Ascending aorta (tissue), 2 donors: Measurements from ENCODE around the gene ZNF626. TPM values are rescaled to one million over a fixed set of nuclear protein-coding genes. Genes with fewer than 3 reads are reported as not detected.
"Not testable (repeated sequence)": the region's sequence is repeated elsewhere in the genome, so short reads cannot be mapped to it uniquely, and the experiment has no call there.

Experiments
- DNase-seq, 2 donors: peaks; one replicate each; pipeline ENCODE4 v3.0.0-alpha.2; 2019; ENCODE audit warnings: low spot score in 2 of 2
- H3K27ac ChIP-seq, 2 donors: fragments of 200-600 bp; sonication (generic); one replicate each; pipeline ENCODE4 v1.5.1; 2016 to 2017; ENCODE audit warnings: mild to moderate bottlenecking in 1 of 2
- H3K27me3 ChIP-seq: fragments of 200-600 bp; sonication (generic); one replicate; pipeline ENCODE4 v1.5.1; 2017
- H3K36me3 ChIP-seq, 2 donors: fragments of 200-600 bp; sonication (generic); one replicate each; pipeline ENCODE4 v1.5.1; 2016
- H3K4me1 ChIP-seq, 2 donors: fragments of 200-600 bp; sonication (generic); one replicate each; pipeline ENCODE4 v1.5.1; 2016 to 2017; ENCODE audit warnings: mild to moderate bottlenecking in 1 of 2
- H3K4me3 ChIP-seq, 2 donors: fragments of 200-600 bp; sonication (generic); one replicate each; pipeline ENCODE4 v1.5.1; 2016 to 2017; ENCODE audit warnings: mild to moderate bottlenecking in 1 of 2
- H3K9me3 ChIP-seq, 2 donors: fragments of 200-600 bp; sonication (generic); one replicate each; pipeline ENCODE4 v1.5.1; 2016
- intact Hi-C: fragments of 100-400 bp; cut with DNase I; formaldehyde crosslinking; loops from one replicate; pipeline ENCODE4 v1.15.1; 2023
- total RNA-seq: library from RNA; depleted of rRNA; stranded (reverse); fragments of >200 nt; gene quantifications from one replicate; pipeline ENCODE4 v1.1.0, GENCODE V29; 2016
- TF ChIP-seq, protein P1 (sequence below), 3 experiments: fragments of 200-600 bp in 2 of 3; fragments of 450-650 bp in 1 of 3; sonication (generic) in 2 of 3; IDR thresholded peaks; one replicate each; pipeline ENCODE4 v1.5.1; 2016 to 2019; ENCODE audit warnings: antibody characterized with exemption in 3 of 3, mild to moderate bottlenecking in 1 of 3, moderate library complexity in 1 of 3

Gene ZNF626
- total RNA-seq, result 2.8 TPM

DNA sequence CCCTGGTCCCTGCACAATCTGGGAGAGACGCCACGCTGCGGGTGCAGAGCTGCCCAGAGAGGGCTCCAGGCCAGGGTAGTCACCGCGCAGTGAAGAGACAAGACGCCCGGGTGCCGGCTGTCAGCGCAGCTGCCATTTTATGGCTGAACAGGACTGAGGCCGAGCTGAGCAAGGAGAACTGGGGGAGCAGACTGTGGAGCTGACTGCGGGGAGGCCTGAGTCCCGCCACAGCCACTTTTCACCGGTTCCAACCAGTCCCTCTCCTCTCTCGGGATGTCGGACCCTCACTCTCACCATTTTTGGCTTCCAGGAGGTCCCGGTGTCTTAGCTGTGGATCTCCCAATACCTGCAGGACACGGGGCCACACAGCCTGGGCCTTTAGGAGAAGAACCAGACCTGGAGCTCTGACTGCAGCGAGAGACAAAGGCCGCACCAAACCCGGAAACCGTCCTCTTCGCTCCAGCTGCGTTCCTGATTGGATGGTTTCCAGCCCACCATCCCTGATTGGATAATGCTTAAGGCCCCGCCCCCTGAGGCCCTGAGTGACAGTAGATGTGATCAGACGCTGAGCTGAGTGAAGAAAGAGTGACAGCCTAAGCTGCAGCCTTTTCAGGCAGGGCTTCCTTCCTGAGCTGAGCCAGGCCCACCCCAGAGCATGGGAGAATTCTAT, at the start of gene ZNF626:
TSS of gene ZNF626 (minus strand) at position 422 of the 670 bp plus-strand sequence. CDS start at position 297, 125 bp downstream.
- Histone ChIP-seq H3K4me3 (peak within 1 kb of the TSS; percentile 65 to 81), H3K27ac (peak within 1 kb of the TSS; percentile 72 to 82), H3K27me3 (no peaks in the 10 kb centered on the region), H3K36me3 (peaks cover 11 to 37% of the 10 kb centered on the region in 2 donors), H3K9me3 (peaks cover 0 to 37% of the 10 kb centered on the region in 2 donors), H3K4me1 (peaks cover 0 to 14% of the 10 kb centered on the region in 2 donors)
- peak; percentile 93 to 98 for DNase-seq
- TF ChIP-seq, protein P1, sequence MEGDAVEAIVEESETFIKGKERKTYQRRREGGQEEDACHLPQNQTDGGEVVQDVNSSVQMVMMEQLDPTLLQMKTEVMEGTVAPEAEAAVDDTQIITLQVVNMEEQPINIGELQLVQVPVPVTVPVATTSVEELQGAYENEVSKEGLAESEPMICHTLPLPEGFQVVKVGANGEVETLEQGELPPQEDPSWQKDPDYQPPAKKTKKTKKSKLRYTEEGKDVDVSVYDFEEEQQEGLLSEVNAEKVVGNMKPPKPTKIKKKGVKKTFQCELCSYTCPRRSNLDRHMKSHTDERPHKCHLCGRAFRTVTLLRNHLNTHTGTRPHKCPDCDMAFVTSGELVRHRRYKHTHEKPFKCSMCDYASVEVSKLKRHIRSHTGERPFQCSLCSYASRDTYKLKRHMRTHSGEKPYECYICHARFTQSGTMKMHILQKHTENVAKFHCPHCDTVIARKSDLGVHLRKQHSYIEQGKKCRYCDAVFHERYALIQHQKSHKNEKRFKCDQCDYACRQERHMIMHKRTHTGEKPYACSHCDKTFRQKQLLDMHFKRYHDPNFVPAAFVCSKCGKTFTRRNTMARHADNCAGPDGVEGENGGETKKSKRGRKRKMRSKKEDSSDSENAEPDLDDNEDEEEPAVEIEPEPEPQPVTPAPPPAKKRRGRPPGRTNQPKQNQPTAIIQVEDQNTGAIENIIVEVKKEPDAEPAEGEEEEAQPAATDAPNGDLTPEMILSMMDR (IDR thresholded peaks at IDR 0.05), result no peak
- intact Hi-C loops, result loop anchor here (2.0 to 10.0 kb wide), 6 partner anchors 96 to 844 kb away; partner anchors contain the start of genes ZNF429, ZNF430, ZNF66 and ZNF737

DNA sequence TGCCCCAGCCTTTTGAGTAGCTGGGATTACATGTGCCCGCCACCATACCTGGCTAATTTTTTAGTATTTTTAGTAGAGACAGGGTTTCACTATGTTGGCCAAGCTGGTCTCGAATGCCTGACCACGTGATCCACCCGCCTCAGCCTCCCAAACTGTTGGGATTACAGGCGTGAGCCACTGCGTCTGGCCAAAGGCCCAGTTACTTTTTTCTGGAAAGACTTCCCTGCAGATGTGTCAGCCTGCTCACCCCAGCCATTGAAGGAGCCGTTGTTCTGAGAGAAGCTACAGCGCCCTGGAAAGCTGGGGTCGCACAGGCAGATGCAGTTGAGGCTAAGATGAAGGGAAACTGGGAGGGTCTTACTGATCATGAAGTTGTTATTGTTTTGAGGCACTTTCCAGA, 7.9 kb upstream of the ZNF626 start:
- Histone ChIP-seq H3K27ac (no peak overlapping the region), H3K36me3 (no peaks in the 10 kb centered on the region), H3K27me3 (no peaks in the 10 kb centered on the region), H3K4me3 (no peak overlapping the region), H3K4me1 (peaks cover 0 to 3% of the 10 kb centered on the region in 2 donors), H3K9me3 (no peaks in the 10 kb centered on the region)
- intact Hi-C loops, result loop anchor here (10.0 kb wide), 2 partner anchors 356 to 836 kb away; partner anchors contain the start of genes ZNF429 and ZNF430
- no peak for DNase-seq
- TF ChIP-seq, protein P1 (IDR thresholded peaks at IDR 0.05), result no peak

DNA sequence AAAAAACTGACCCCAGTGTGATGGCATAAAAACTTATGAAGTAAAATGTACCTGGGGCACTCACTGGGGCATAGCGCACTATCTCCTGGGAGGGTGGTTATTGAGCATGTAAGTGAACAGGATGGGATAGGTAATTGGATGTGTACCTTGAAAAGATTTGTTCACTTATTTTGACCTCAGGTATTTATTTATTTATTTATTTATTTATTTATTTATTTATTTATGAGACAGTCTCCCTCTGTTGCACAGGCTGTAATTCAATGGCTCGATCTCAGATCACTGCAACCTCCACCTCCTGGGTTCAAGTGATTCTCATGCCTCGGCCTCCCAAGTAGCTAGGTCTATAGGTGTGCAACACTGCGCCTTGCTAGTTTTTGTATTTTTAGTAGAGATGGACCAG, 5.9 kb upstream of the ZNF626 start:
- no peaks in the 10 kb centered on the region for H3K27me3 ChIP-seq
- no peaks in the 10 kb centered on the region for H3K36me3 ChIP-seq
- TF ChIP-seq, protein P1 (IDR thresholded peaks at IDR 0.05), result no peak
- H3K4me3 ChIP-seq, result no peak overlapping the region
- H3K9me3 ChIP-seq, result no peaks in the 10 kb centered on the region
- H3K27ac ChIP-seq, result no peak overlapping the region
- DNase-seq, result no peak
- peaks cover 0 to 3% of the 10 kb centered on the region in 2 donors for H3K4me1 ChIP-seq
- intact Hi-C loops, result loop anchor here (10.0 kb wide), 2 partner anchors 358 to 838 kb away; partner anchors contain the start of genes ZNF429 and ZNF430

DNA sequence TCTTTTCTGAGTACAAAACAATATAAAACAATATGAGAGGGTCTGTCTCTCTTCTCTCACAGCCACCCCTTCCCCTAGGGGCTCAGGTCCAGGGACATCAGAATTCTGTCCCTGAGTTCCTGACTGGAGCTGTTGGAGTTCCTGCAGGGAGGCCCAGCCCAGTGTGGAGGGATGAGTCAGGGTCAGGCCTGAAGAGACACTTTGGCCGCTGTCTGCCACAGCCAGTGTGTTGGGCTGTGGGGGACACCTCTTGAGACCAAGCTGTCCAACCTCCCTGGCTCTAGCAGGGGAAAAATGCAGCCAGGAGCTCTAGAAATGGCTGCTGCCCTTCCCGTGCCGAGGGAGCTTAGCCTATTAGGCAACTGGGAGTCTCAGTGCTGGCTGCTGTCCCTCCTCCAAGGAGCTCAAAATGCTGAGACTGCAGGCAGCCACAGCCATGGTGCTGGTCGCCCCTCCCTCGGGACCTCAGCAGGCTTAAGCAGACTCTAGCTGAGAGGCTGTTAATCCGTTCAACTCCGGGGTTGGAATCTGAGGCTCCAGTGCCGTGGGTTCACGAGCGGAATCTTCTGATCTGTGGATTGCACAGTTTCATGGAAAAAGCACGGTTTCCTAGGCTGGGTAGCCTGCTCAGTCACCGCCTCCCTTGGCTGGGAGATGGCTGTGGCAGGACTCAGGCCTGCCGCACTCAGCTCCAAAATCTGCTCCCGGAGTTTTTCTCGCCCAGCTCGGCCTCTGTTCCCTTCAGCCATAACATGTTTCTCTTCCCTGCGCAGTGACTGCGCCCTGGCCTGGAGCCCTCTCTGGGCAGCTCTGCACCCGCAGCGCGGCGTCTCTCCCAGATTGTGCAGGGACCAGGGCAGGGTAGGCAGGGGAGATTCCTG, 3.8 kb upstream of the ZNF626 start:
- peak overlapping the region; percentile 59 to 73 for H3K27ac ChIP-seq
- TF ChIP-seq, protein P1 (IDR thresholded peaks at IDR 0.05), result no peak
- H3K9me3 ChIP-seq, result no peaks in the 10 kb centered on the region
- no peaks in the 10 kb centered on the region for H3K36me3 ChIP-seq
- H3K4me3 ChIP-seq, result peak overlapping the region in 1 of 2 donors; percentile 52
- intact Hi-C loops, result loop anchor here (5.0 to 10.0 kb wide), 5 partner anchors 112 to 840 kb away; partner anchors contain the start of genes ZNF429, ZNF430, ZNF66 and ZNF85
- H3K27me3 ChIP-seq, result no peaks in the 10 kb centered on the region
- DNase-seq, result no peak
- H3K4me1 ChIP-seq, result peaks cover 0 to 7% of the 10 kb centered on the region in 2 donors

DNA sequence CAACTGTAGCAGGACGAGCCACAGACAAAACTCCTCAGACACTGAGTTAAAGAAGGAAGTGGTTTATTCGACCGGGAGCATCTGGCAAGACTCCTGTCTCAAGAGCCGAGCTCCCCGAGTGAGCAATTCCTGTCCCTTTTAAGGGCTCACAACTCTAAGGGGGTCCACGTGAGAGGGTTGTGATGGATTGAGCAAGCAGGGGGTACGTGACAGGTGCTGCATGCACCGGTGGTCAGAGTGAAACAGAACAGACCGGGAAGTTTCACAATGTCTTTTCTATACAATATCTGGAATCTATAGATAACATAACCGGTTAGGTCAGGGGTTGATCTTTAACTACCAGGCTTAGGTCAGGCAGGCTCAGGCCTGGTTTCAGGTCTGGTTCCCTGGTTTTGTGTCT, 3.1 kb upstream of the ZNF626 start:
- intact Hi-C loops, result loop anchor here (5.0 to 10.0 kb wide), 5 partner anchors 113 to 840 kb away; partner anchors contain the start of genes ZNF429, ZNF430, ZNF66 and ZNF85
- peak overlapping the region in 1 of 2 donors; percentile 52 for H3K4me3 ChIP-seq
- peak overlapping the region; percentile 59 to 73 for H3K27ac ChIP-seq

More for the DNA sequence above, 3.1 kb upstream of the ZNF626 start:
- not testable (repeated sequence) for DNase-seq, H3K9me3 ChIP-seq, H3K36me3 ChIP-seq, H3K27me3 ChIP-seq
- H3K4me1 ChIP-seq, result peaks cover 0 to 13% of the 10 kb centered on the region in 2 donors
